GM19023 (cell line): Measurements from ENCODE around the gene ZNF157.
"Not testable (repeated sequence)": the region's sequence is repeated elsewhere in the genome, so short reads cannot be mapped to it uniquely, and the experiment has no call there.

Source experiments
- ATAC-seq: cut with Tn5 transposase; IDR thresholded peaks from one replicate; pipeline ENCODE4 v1.9.1; 2021; ENCODE audit warnings: mild to moderate bottlenecking, moderate library complexity; ENCODE audit not compliant: unreplicated experiment

ZNF157 gene

GRCh38 chrX:47370278-47370677, at the start of gene ZNF157:
Gene ZNF157, plus strand, starts transcription at chrX:47370578. Its CDS starts 91 bp downstream, at chrX:47370669.
- ATAC-seq = no peak

GRCh38 chrX:47321386-47321785, 49.0 kb upstream of the ZNF157 start:
- no peak for ATAC-seq

GRCh38 chrX:47321823-47322371, 48.5 kb upstream of the ZNF157 start:
- ATAC-seq = no peak

GRCh38 chrX:47327902-47328301, 42.5 kb upstream of the ZNF157 start:
- ATAC-seq = no peak

GRCh38 chrX:47332729-47333128, 37.6 kb upstream of the ZNF157 start:
- not testable (repeated sequence) for ATAC-seq

- ATAC-seq = no peak
Observed at GRCh38 chrX:47351706-47352105, 18.7 kb upstream of the ZNF157 start.

GRCh38 chrX:47358387-47359065, 11.9 kb upstream of the ZNF157 start:
- no peak for ATAC-seq

GRCh38 chrX:47360423-47361179, 9.8 kb upstream of the ZNF157 start:
- ATAC-seq = no peak

- peak; percentile 83 for ATAC-seq
Observed at GRCh38 chrX:47361538-47362511, 8.6 kb upstream of the ZNF157 start.

GRCh38 chrX:47366041-47366722, 4.2 kb upstream of the ZNF157 start:
- ATAC-seq = peak; percentile 45

- no peak for ATAC-seq
Observed at GRCh38 chrX:47373198-47373597, 2.8 kb downstream of the ZNF157 start.

- ATAC-seq = no peak
Observed at GRCh38 chrX:47380268-47380667, 9.9 kb downstream of the ZNF157 start.

GRCh38 chrX:47380837-47381236, 10.5 kb downstream of the ZNF157 start:
- ATAC-seq = not testable (repeated sequence)

GRCh38 chrX:47384502-47384901, 14.1 kb downstream of the ZNF157 start:
- ATAC-seq = no peak

- ATAC-seq = no peak
Observed at GRCh38 chrX:47390780-47391179, 20.4 kb downstream of the ZNF157 start.

GRCh38 chrX:47413179-47413594, 42.8 kb downstream of the ZNF157 start:
- no peak for ATAC-seq

GRCh38 chrX:47420265-47420664, 49.9 kb downstream of the ZNF157 start:
- ATAC-seq = no peak

GRCh38 chrX:47420962-47421361, 50.6 kb downstream of the ZNF157 start:
- no peak for ATAC-seq

GRCh38 chrX:47422444-47422843, 52.1 kb downstream of the ZNF157 start:
- ATAC-seq = no peak

- ATAC-seq = no peak
Observed at GRCh38 chrX:47430925-47431324, 60.5 kb downstream of the ZNF157 start.
